Trophoblast cell (in vitro differentiated cells and primary cell): ENCODE results near the gene NRXN2.

Experiments used
- DNase-seq, 2 donors: peaks; one replicate each; pipeline ENCODE4 v3.0.0-alpha.2; 2016
- H2AFZ ChIP-seq: 2 replicates; pipeline ENCODE4 v1.6.1; 2013; ENCODE audit warnings: low read length, moderate library complexity, mild to moderate bottlenecking; ENCODE audit not compliant: insufficient read depth, poor library complexity
- H2AK5ac ChIP-seq: 2 replicates; pipeline ENCODE4 v1.6.1; 2013; ENCODE audit warnings: mild to moderate bottlenecking, low read length
- H2BK120ac ChIP-seq: 2 replicates; pipeline ENCODE4 v1.6.1; 2013; ENCODE audit warnings: low read length, mild to moderate bottlenecking, moderate library complexity; ENCODE audit not compliant: insufficient read depth, poor library complexity
- H2BK12ac ChIP-seq: 2 replicates; pipeline ENCODE4 v1.6.1; 2013; ENCODE audit warnings: mild to moderate bottlenecking, low read length, moderate library complexity
- H2BK5ac ChIP-seq: 2 replicates; pipeline ENCODE4 v1.6.1; 2013; ENCODE audit warnings: low read length, low read depth, moderate library complexity, mild to moderate bottlenecking; ENCODE audit not compliant: poor library complexity
- H3K14ac ChIP-seq: 2 replicates; pipeline ENCODE4 v1.6.1; 2013; ENCODE audit warnings: mild to moderate bottlenecking, low read length
- H3K18ac ChIP-seq: 2 replicates; pipeline ENCODE4 v1.6.1; 2013; ENCODE audit warnings: mild to moderate bottlenecking, low read length
- H3K23ac ChIP-seq: 2 replicates; pipeline ENCODE4 v1.6.1; 2013; ENCODE audit warnings: low read length
- H3K27ac ChIP-seq: 2 replicates; pipeline ENCODE4 v1.5.1; 2013; ENCODE audit warnings: low read depth, mild to moderate bottlenecking, inconsistent platforms, low read length, moderate library complexity
- H3K27me3 ChIP-seq: 2 replicates; pipeline ENCODE4 v1.6.1; 2013; ENCODE audit warnings: inconsistent platforms, mild to moderate bottlenecking, low read length, moderate library complexity; ENCODE audit not compliant: insufficient read depth
- H3K36me3 ChIP-seq, 2 experiments: 1 replicate in 1 of 2; 2 replicates in 1 of 2; pipeline ENCODE4 v1.6.1; 2013; ENCODE audit warnings: low read length in 2 of 2, mild to moderate bottlenecking in 2 of 2, moderate library complexity in 1 of 2; ENCODE audit not compliant: insufficient read depth in 2 of 2, control insufficient read depth in 1 of 2
- H3K4ac ChIP-seq: 2 replicates; pipeline ENCODE4 v1.6.1; 2013; ENCODE audit warnings: low read depth, mild to moderate bottlenecking, low read length, moderate library complexity
- H3K4me1 ChIP-seq, 2 experiments: 1 replicate in 1 of 2; 2 replicates in 1 of 2; pipeline ENCODE4 v1.6.1; 2013; ENCODE audit warnings: low read length in 2 of 2, mild to moderate bottlenecking in 2 of 2, moderate library complexity in 1 of 2; ENCODE audit not compliant: insufficient read depth in 2 of 2, control insufficient read depth in 1 of 2
- H3K4me2 ChIP-seq: 2 replicates; pipeline ENCODE4 v1.6.1; 2013; ENCODE audit warnings: inconsistent platforms, mild to moderate bottlenecking, low read length, moderate library complexity
- H3K4me3 ChIP-seq: 2 replicates; pipeline ENCODE4 v1.5.1; 2013; ENCODE audit warnings: mild to moderate bottlenecking, low read depth, low read length, inconsistent platforms
- H3K79me1 ChIP-seq: one replicate; pipeline ENCODE4 v1.6.1; 2013; ENCODE audit warnings: low read length
- H3K79me2 ChIP-seq: 2 replicates; pipeline ENCODE4 v1.6.1; 2013; ENCODE audit warnings: low read length, mild to moderate bottlenecking; ENCODE audit not compliant: control insufficient read depth, insufficient read depth, poor library complexity
- H3K9ac ChIP-seq: 2 replicates; pipeline ENCODE4 v1.6.1; 2013; ENCODE audit warnings: mild to moderate bottlenecking, low read length
- H3K9me3 ChIP-seq: 2 replicates; pipeline ENCODE4 v1.6.1; 2013; ENCODE audit warnings: low read depth, mild to moderate bottlenecking, control low read depth, inconsistent platforms, low read length; ENCODE audit not compliant: insufficient read depth
- H4K12ac ChIP-seq: 2 replicates; pipeline ENCODE4 v1.6.1; 2013; ENCODE audit warnings: low read depth, mild to moderate bottlenecking, low read length, moderate library complexity
- H4K8ac ChIP-seq: 2 replicates; pipeline ENCODE4 v1.6.1; 2013; ENCODE audit warnings: low read depth, mild to moderate bottlenecking, low read length, moderate library complexity
- H4K91ac ChIP-seq: one replicate; pipeline ENCODE4 v1.6.1; 2013; ENCODE audit warnings: low read depth, mild to moderate bottlenecking, low read length, moderate library complexity
- WGBS: extraction: QIAGEN DNeasy Blood & Tissue Kit; methylation state at CpG from one replicate; pipeline ENCODE4 v1.1.7; 2013; ENCODE audit warnings: missing lambda C conversion rate; ENCODE audit not compliant: insufficient read length, insufficient coverage; ENCODE audit errors: extremely low coverage; 5-methylcytosine and 5-hydroxymethylcytosine counted together

Gene NRXN2

DNA sequence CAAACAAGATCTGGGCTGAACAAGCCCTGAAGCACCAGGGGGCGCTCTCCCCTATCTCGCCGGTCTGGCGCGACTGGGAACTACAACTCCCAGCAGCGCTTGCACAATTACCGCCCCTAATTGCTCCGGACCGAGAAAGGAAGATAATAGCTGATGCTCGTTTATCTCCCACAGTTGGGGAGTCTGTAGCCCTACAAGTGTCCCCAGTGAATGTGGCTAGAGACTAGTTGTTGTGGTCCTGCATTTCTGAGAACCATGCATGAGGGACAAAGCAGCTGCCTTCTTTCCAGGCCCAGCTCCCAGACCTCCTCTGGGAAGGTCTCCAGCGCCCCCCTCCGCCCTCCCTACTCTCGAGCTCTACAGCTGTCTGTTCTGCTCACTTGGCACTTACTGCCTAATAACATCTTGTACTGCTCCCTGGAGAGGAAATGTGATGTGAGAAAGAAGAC is 34.4 kb downstream of the NRXN2 start:
- peak overlapping the region; percentile 92 for H3K4me2 ChIP-seq
- peak overlapping the region; percentile 46 for H2AFZ ChIP-seq
- no peak overlapping the region for H3K14ac ChIP-seq
- no peaks in the 10 kb centered on the region for H3K9me3 ChIP-seq
- H3K27me3 ChIP-seq: no peaks in the 10 kb centered on the region
- H3K79me1 ChIP-seq: no peaks in the 10 kb centered on the region
- no peaks in the 10 kb centered on the region for H3K79me2 ChIP-seq
- no peaks in the 10 kb centered on the region for H3K36me3 ChIP-seq
- H3K18ac ChIP-seq: no peak overlapping the region
- H2BK5ac ChIP-seq: no peak overlapping the region
- no peak overlapping the region for H3K23ac ChIP-seq
- H2BK12ac ChIP-seq: no peak overlapping the region
- no peak overlapping the region for H2AK5ac ChIP-seq
- peak overlapping the region; percentile 8 for H4K8ac ChIP-seq
- DNase-seq: peak; percentile 78 to 89
- H3K27ac ChIP-seq: no peak overlapping the region
- no CpG with 5 or more reads among the region's 13 CpGs for WGBS
- H3K9ac ChIP-seq: no peak overlapping the region
- no peak overlapping the region for H4K12ac ChIP-seq
- no peak overlapping the region for H2BK120ac ChIP-seq
- no peak overlapping the region for H3K4ac ChIP-seq
- H3K4me1 ChIP-seq: no peaks in the 10 kb centered on the region
- H3K4me3 ChIP-seq: peak overlapping the region; percentile 70
- no peak overlapping the region for H4K91ac ChIP-seq

DNA sequence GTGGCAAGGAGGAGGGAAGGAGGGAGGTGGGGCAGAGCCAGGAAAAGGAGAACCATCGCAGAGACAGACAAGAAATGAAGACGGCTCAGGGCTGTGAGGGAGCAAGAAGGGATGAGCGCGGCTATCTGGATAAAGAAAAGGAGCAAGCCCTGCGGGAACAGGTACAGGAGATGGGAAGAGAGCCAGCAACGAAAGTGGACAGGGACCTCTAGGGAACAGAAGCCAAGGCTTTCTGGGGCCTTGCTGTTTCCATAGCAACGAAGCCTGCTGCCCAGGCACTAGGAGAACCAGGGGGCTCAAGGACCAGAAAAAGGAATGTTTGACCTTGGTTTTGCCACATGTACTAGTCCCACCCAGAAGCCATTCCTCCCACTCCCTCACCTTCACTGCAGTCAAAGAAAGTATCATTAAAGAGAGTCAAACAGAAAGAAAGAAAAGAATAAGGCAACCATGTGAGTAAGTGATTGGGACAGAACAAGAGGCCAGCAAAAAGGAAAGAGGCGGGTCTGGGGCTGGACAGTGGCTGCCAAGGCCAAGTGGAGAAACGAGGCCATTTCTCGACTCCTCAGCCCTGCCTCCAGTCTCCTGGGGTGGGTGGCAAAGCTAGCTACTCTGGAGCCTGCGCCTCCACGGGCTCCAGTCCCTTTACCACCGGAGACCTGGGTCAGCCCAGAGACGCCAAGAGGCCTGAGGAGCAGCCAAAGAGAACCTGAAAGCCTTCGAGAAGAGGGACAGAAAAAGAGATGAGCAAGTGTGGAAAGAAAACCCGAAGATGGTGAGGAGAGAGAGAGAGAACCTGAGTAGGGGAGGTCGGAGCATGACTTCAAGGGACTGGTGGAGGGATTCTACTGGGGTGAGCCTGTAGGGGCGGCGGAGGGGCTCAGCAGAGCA is 35.1 kb downstream of the NRXN2 start:
- no peak overlapping the region for H3K4ac ChIP-seq

DNA sequence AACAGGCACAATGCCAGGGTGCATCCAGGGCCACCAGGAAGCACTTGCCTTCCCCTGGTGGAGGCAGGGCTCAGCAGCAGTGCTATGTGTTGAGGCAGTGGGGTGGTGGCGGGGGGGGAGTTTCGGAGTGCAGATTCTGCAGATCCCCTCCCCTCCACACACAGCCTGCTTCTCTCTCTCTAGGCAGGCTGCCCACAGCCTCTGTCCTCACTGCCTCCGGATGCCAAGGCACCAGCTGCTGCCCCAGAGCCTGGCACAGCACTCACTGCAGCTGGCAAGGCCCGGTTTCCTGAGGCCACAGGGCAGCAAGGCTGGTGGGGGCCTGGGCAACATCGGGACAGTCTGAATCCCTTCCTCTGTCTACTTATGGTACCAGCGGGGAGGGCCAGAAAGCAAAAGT is 35.8 kb downstream of the NRXN2 start:
- Histone ChIP-seq H2BK120ac (no peak overlapping the region), H3K4me1 (no peaks in the 10 kb centered on the region), H3K14ac (no peak overlapping the region)

More for the DNA sequence above, 35.1 kb downstream of the NRXN2 start:
- Histone ChIP-seq H3K9ac (no peak overlapping the region), H2BK120ac (no peak overlapping the region), H3K23ac (no peak overlapping the region), H4K8ac (no peak overlapping the region), H3K36me3 (no peaks in the 10 kb centered on the region), H2BK12ac (no peak overlapping the region), H3K27me3 (no peaks in the 10 kb centered on the region), H3K18ac (no peak overlapping the region), H2AFZ (no peak overlapping the region), H3K4me2 (no peak overlapping the region), H3K14ac (no peak overlapping the region), H3K79me1 (no peaks in the 10 kb centered on the region), H4K12ac (no peak overlapping the region), H4K91ac (no peak overlapping the region), H2AK5ac (no peak overlapping the region), H2BK5ac (no peak overlapping the region), H3K4me1 (no peaks in the 10 kb centered on the region), H3K79me2 (no peaks in the 10 kb centered on the region), H3K9me3 (no peaks in the 10 kb centered on the region), H3K27ac (no peak overlapping the region), H3K4me3 (no peak overlapping the region)
- no peak for DNase-seq
- WGBS: no CpG with 5 or more reads among the region's 19 CpGs

DNA sequence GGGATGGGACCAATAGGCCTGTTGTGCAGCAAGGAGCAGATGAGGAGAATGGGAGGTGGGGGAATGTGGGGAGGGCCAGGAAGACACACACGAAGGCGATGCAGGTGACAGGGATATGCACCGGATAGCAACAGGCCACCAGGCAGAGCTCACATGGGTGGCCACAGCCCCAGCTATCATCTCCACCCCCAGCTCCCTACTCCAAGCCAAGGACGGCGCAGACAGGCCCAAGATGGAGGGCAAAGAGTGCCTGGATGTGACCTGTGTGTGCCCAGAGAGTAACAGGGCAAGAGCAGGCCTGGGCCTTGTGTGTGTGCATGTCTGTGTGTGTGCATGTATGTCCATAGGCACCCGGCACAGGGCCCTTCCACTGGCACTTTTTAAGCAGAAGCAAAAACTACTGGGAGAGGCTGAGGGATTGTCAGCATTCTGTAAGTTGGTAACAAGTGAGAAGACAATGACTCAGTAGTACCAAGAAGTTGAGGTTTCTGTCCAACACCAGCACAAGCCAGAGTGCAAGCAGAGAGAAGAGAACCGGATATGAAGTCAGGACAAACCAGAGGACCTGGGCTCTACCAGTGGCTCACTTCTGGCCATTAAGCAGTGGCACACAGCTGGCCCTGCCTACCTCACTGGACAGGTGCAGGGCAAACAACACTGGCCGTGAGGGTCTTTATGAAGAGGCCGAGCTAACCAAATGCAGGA is 36.4 kb downstream of the NRXN2 start:
- H3K4me2 ChIP-seq: no peak overlapping the region
- H3K4ac ChIP-seq: no peak overlapping the region
- H3K14ac ChIP-seq: no peak overlapping the region
- no peaks in the 10 kb centered on the region for H3K36me3 ChIP-seq
- no peak overlapping the region for H2BK5ac ChIP-seq
- H3K9ac ChIP-seq: no peak overlapping the region
- no peak overlapping the region for H3K4me3 ChIP-seq
- H4K91ac ChIP-seq: no peak overlapping the region
- H2AK5ac ChIP-seq: no peak overlapping the region
- DNase-seq: no peak
- no peaks in the 10 kb centered on the region for H3K79me1 ChIP-seq
- H3K9me3 ChIP-seq: no peaks in the 10 kb centered on the region
- no peak overlapping the region for H3K23ac ChIP-seq
- no peak overlapping the region for H4K12ac ChIP-seq
- no peaks in the 10 kb centered on the region for H3K27me3 ChIP-seq
- H4K8ac ChIP-seq: no peak overlapping the region
- no peak overlapping the region for H3K18ac ChIP-seq
- no peak overlapping the region for H3K27ac ChIP-seq
- H3K79me2 ChIP-seq: no peaks in the 10 kb centered on the region
- no peak overlapping the region for H2BK120ac ChIP-seq
- no peak overlapping the region for H2BK12ac ChIP-seq
- no peaks in the 10 kb centered on the region for H3K4me1 ChIP-seq
- no CpG with 5 or more reads among the region's 9 CpGs for WGBS
- no peak overlapping the region for H2AFZ ChIP-seq

More for the DNA sequence above, 35.8 kb downstream of the NRXN2 start:
- no peak overlapping the region for H4K12ac ChIP-seq
- no peaks in the 10 kb centered on the region for H3K79me1 ChIP-seq
- no peak overlapping the region for H4K8ac ChIP-seq
- WGBS: no CpG with 5 or more reads among the region's 6 CpGs
- H3K27ac ChIP-seq: no peak overlapping the region
- H2AK5ac ChIP-seq: no peak overlapping the region
- no peak overlapping the region for H2BK5ac ChIP-seq
- H2AFZ ChIP-seq: no peak overlapping the region
- no peaks in the 10 kb centered on the region for H3K36me3 ChIP-seq
- H3K9ac ChIP-seq: no peak overlapping the region
- DNase-seq: no peak
- H3K23ac ChIP-seq: no peak overlapping the region
- no peaks in the 10 kb centered on the region for H3K27me3 ChIP-seq
- no peaks in the 10 kb centered on the region for H3K79me2 ChIP-seq
- H3K9me3 ChIP-seq: no peaks in the 10 kb centered on the region
- no peak overlapping the region for H3K4me2 ChIP-seq
- H3K4me3 ChIP-seq: no peak overlapping the region
- H3K18ac ChIP-seq: no peak overlapping the region
- H4K91ac ChIP-seq: no peak overlapping the region
- no peak overlapping the region for H2BK12ac ChIP-seq
- H3K4ac ChIP-seq: no peak overlapping the region
